LNCAP (cell line): ENCODE measurements around the gene NOXO1.

ENCODE experiments used
- CTCF ChIP-seq: fragments of 450-650 bp; IDR thresholded peaks from 2 replicates; pipeline ENCODE4 v1.5.1; 2017; ENCODE audit warnings: mild to moderate bottlenecking

Gene NOXO1

GRCh38 chr16:1942047-1942809, 39.0 kb downstream of the NOXO1 start:
- TF ChIP-seq CTCF = no peak

GRCh38 chr16:1941162-1942046, 39.9 kb downstream of the NOXO1 start:
- no peak for TF ChIP-seq CTCF

- no peak for TF ChIP-seq CTCF
These were observed 40.8 kb downstream of the NOXO1 start for GRCh38 chr16:1940273-1941161.

- no peak for TF ChIP-seq CTCF
These were observed 42.4 kb downstream of the NOXO1 start for GRCh38 chr16:1938910-1939309.

GRCh38 chr16:1938316-1938715, 43.0 kb downstream of the NOXO1 start:
- TF ChIP-seq CTCF = no peak

GRCh38 chr16:1936945-1937479, 44.3 kb downstream of the NOXO1 start:
- no peak for TF ChIP-seq CTCF
